GM06990 (cell line): Measurements from ENCODE around the gene EIF2S2.

Source experiments
- DNase-seq: peaks from one replicate; pipeline ENCODE4 v3.0.0-alpha.2; 2011; ENCODE audit not compliant: insufficient read length; ENCODE audit errors: extremely low read depth
- H3K27me3 ChIP-seq: replicated peaks from 2 replicates; pipeline ENCODE4 v1.6.0; 2011; ENCODE audit warnings: low read length; ENCODE audit not compliant: control insufficient read depth, insufficient read depth
- H3K36me3 ChIP-seq: 2 replicates; pipeline ENCODE4 v1.5.1; 2011; ENCODE audit warnings: low read length; ENCODE audit not compliant: control insufficient read depth, insufficient read depth
- H3K4me3 ChIP-seq: replicated peaks from 2 replicates; pipeline ENCODE4 v1.5.1; 2011; ENCODE audit warnings: low read depth, mild to moderate bottlenecking, control low read depth, low read length
- TF ChIP-seq, protein P1 (sequence below): IDR thresholded peaks from 2 replicates; pipeline ENCODE4 v1.5.1; 2011; ENCODE audit warnings: low read length, control low read depth, mild to moderate bottlenecking, inconsistent platforms; ENCODE audit not compliant: insufficient read depth, poor library complexity, severe bottlenecking

EIF2S2 gene

GRCh38 chr20:34122274-34122980 lies 10.4 kb upstream of the EIF2S2 start:
- Histone ChIP-seq H3K36me3 (no peaks in the 10 kb centered on the region), H3K27me3 (no peaks in the 10 kb centered on the region), H3K4me3 (no peak overlapping the region)
- TF ChIP-seq, protein P1, sequence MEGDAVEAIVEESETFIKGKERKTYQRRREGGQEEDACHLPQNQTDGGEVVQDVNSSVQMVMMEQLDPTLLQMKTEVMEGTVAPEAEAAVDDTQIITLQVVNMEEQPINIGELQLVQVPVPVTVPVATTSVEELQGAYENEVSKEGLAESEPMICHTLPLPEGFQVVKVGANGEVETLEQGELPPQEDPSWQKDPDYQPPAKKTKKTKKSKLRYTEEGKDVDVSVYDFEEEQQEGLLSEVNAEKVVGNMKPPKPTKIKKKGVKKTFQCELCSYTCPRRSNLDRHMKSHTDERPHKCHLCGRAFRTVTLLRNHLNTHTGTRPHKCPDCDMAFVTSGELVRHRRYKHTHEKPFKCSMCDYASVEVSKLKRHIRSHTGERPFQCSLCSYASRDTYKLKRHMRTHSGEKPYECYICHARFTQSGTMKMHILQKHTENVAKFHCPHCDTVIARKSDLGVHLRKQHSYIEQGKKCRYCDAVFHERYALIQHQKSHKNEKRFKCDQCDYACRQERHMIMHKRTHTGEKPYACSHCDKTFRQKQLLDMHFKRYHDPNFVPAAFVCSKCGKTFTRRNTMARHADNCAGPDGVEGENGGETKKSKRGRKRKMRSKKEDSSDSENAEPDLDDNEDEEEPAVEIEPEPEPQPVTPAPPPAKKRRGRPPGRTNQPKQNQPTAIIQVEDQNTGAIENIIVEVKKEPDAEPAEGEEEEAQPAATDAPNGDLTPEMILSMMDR, result no peak
- DNase-seq, result no peak

DNA sequence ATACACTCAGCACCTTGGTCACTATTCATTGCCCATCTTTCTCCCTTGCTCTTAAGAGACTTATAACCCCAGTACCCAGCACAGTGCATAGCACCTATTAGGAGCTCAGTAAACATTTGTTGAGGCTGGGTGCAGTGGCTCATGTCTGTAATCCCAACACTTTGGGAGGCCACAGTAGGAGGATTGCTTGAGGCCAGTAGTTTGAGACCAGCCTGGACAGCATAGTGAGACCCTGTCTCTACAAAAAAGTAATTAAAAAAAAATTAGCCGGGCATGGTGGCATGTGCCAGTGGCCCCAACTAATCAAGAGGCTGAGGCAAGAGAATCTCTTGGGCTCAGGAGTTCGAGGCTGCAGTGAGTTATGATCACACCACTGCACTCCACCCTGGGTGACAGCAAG lies 8.2 kb upstream of the EIF2S2 start:
- TF ChIP-seq, protein P1, result no peak
- Histone ChIP-seq H3K27me3 (no peaks in the 10 kb centered on the region), H3K4me3 (no peak overlapping the region), H3K36me3 (no peaks in the 10 kb centered on the region)
- DNase-seq, result no peak

- H3K27me3 ChIP-seq, result no peaks in the 10 kb centered on the region
- DNase-seq, result no peak
These were observed 3.2 kb upstream of the EIF2S2 start for GRCh38 chr20:34115232-34115631.

GRCh38 chr20:34114809-34115208 lies 2.8 kb upstream of the EIF2S2 start:
- no peak for DNase-seq
- no peaks in the 10 kb centered on the region for H3K36me3 ChIP-seq
- no peaks in the 10 kb centered on the region for H3K27me3 ChIP-seq

More at GRCh38 chr20:34115232-34115631, 3.2 kb upstream of the EIF2S2 start:
- TF ChIP-seq, protein P1, result no peak
- Histone ChIP-seq H3K4me3 (no peak overlapping the region), H3K36me3 (no peaks in the 10 kb centered on the region)

GRCh38 chr20:34112600-34113101 lies 608 bp upstream of the EIF2S2 start:
- H3K4me3 ChIP-seq, result peak overlapping the region; percentile 93
- TF ChIP-seq, protein P1, result no peak
- no peaks in the 10 kb centered on the region for H3K27me3 ChIP-seq
- DNase-seq, result no peak
- H3K36me3 ChIP-seq, result peaks cover 3% of the 10 kb centered on the region

More at GRCh38 chr20:34114809-34115208, 2.8 kb upstream of the EIF2S2 start:
- no peak overlapping the region for H3K4me3 ChIP-seq
- TF ChIP-seq, protein P1, result no peak
